Measurements from ENCODE around the gene YAF2.

The YAF2 gene

GRCh38 chr12:42145197-42145549 is 92.9 kb downstream of the YAF2 start:
- intact Hi-C loops (cut with DNase I; ENCODE audit: low total_unique reads): no loop called here
- peaks cover 0 to 14% (median 12%) of the 10 kb centered on the region in 4 donors for H3K4me1 ChIP-seq
- no peaks in the 10 kb centered on the region for H3K9me3 ChIP-seq
- TF ChIP-seq, protein P1, sequence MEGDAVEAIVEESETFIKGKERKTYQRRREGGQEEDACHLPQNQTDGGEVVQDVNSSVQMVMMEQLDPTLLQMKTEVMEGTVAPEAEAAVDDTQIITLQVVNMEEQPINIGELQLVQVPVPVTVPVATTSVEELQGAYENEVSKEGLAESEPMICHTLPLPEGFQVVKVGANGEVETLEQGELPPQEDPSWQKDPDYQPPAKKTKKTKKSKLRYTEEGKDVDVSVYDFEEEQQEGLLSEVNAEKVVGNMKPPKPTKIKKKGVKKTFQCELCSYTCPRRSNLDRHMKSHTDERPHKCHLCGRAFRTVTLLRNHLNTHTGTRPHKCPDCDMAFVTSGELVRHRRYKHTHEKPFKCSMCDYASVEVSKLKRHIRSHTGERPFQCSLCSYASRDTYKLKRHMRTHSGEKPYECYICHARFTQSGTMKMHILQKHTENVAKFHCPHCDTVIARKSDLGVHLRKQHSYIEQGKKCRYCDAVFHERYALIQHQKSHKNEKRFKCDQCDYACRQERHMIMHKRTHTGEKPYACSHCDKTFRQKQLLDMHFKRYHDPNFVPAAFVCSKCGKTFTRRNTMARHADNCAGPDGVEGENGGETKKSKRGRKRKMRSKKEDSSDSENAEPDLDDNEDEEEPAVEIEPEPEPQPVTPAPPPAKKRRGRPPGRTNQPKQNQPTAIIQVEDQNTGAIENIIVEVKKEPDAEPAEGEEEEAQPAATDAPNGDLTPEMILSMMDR (IDR thresholded peaks at IDR 0.05): no peak
- peak overlapping the region; percentile 68 to 91 for H3K4me3 ChIP-seq
- H3K27me3 ChIP-seq: no peaks in the 10 kb centered on the region
- H3K36me3 ChIP-seq: no peaks in the 10 kb centered on the region
- H3K27ac ChIP-seq: peak overlapping the region; percentile 75 to 92
- DNase-seq: no peak

DNA sequence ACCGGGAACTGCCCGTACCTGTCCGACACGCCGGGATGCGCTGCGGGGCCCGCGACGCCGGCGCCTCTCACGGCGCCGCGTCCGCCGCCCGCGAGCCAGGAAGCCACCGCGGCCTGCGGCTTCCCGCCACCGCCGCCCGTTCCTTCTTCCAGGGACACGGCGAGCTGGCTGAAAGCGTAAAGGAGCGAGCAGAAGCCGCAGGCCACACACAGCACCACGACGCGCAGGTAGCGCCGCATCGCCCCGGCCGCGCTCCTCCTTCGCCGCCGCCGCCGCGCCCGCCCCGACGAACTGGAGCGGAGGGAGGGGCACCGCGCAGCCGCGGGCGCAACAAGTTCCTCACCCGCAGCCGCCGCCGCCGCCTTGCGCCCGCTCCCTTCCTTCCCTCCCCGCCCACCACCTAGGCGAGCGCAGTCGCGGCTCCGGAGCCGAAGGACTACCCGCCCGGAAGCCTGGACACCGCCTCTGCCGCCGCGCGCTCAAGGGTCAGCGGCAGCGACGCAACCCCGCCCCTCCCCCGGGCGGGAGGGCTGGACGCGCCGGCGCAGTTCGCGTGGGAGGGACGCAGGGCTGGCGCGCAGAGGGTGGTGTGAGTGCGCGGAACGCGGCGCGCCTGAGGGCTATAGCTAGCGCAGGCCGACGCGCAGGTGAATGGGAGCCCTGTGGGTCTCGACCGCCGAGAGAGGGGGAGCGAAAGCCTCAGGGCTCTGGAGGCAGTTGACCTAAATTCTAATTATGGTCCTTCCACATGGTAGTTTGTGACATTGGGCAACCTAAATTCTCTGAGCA is 93.4 kb downstream of the YAF2 start, which contains the start of gene GXYLT1:
TSS of gene GXYLT1 (minus strand) at position 467 of the 789 bp plus-strand sequence. CDS start at position 239, 228 bp downstream.
- peaks cover 0 to 14% (median 12%) of the 10 kb centered on the region in 4 donors for H3K4me1 ChIP-seq
- TF ChIP-seq, protein P1 (IDR thresholded peaks at IDR 0.05): no peak
- no peaks in the 10 kb centered on the region for H3K36me3 ChIP-seq
- H3K27me3 ChIP-seq: no peaks in the 10 kb centered on the region
- H3K9me3 ChIP-seq: no peaks in the 10 kb centered on the region
- intact Hi-C loops (cut with DNase I; ENCODE audit: low total_unique reads): no loop called here
- peak within 1 kb of the TSS; percentile 75 to 92 for H3K27ac ChIP-seq
- H3K4me3 ChIP-seq: peak within 1 kb of the TSS; percentile 68 to 91
- DNase-seq: peak; percentile 89 to 95

DNA sequence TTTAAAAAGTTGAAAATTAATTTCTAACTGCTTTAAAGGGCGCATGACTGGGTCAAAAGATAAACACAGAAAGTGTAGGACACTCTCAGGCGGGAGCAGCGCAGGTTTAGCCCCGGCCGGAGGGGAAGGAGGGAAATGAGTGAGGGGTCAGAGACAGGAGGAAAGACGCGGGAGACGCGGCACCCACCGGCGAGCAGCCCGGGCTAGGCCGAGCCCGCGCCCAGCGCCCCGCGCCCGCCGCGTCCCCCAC is 94.0 kb downstream of the YAF2 start:
- TF ChIP-seq, protein P1 (IDR thresholded peaks at IDR 0.05): no peak
- no peaks in the 10 kb centered on the region for H3K27me3 ChIP-seq
- no peak for DNase-seq
- peak overlapping the region; percentile 68 to 91 for H3K4me3 ChIP-seq
- H3K27ac ChIP-seq: peak overlapping the region; percentile 75 to 92
- intact Hi-C loops (cut with DNase I; ENCODE audit: low total_unique reads): no loop called here
- H3K36me3 ChIP-seq: no peaks in the 10 kb centered on the region
- H3K4me1 ChIP-seq: peaks cover 0 to 14% (median 12%) of the 10 kb centered on the region in 4 donors
- H3K9me3 ChIP-seq: no peaks in the 10 kb centered on the region

- no peaks in the 10 kb centered on the region for H3K27me3 ChIP-seq
- no peak for DNase-seq
- H3K4me3 ChIP-seq: peak overlapping the region; percentile 68 to 91
- H3K9me3 ChIP-seq: no peaks in the 10 kb centered on the region
- peaks cover 0 to 14% (median 12%) of the 10 kb centered on the region in 4 donors for H3K4me1 ChIP-seq
- no peaks in the 10 kb centered on the region for H3K36me3 ChIP-seq
- intact Hi-C loops (cut with DNase I; ENCODE audit: low total_unique reads): no loop called here
- TF ChIP-seq, protein P1 (IDR thresholded peaks at IDR 0.05): no peak
- peak overlapping the region; percentile 75 to 92 for H3K27ac ChIP-seq
These were observed 94.4 kb downstream of the YAF2 start for GRCh38 chr12:42143452-42144157.

DNA sequence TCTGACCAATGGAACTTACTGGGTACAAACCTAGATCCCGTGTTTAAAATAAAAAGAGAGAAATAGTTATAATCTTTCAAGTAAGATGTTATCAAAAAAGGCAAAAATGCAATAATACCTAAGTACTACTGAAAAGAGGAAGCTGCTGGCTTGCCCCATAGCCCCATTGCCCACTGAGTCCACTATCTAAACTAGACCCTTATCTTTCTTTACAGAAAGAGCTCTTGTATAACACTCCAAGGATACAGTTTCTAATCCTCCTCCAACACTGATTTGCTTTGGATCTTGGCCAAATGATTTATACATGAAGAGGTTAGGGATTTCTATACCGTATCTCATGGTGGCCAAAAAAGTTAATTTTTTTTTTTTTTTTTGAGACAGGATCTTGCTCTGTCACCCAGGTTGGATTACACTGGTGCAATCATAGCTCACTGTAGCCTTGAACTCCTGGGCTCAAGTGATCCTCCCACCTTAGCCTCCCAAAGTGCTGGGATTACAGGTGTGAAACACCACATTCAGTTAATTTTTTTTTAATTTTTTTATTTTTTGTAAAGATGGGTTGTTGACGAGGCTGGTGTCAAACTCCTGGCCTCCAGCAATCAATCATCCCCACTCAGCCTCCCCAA is 96.0 kb downstream of the YAF2 start:
- no peak for DNase-seq
- no peak overlapping the region for H3K27ac ChIP-seq
- no peaks in the 10 kb centered on the region for H3K27me3 ChIP-seq
- no peaks in the 10 kb centered on the region for H3K36me3 ChIP-seq
- H3K9me3 ChIP-seq: no peaks in the 10 kb centered on the region
- H3K4me3 ChIP-seq: no peak overlapping the region
- intact Hi-C loops (cut with DNase I; ENCODE audit: low total_unique reads): no loop called here
- TF ChIP-seq, protein P1 (IDR thresholded peaks at IDR 0.05): no peak
- peaks cover 0 to 14% (median 12%) of the 10 kb centered on the region in 4 donors for H3K4me1 ChIP-seq
